MG63 (cell line): ENCODE measurements around the gene GPR32. TPM values are rescaled to one million over a fixed set of nuclear protein-coding genes. Genes with fewer than 3 reads are reported as not detected.
"Not testable (repeated sequence)": the region's sequence is repeated elsewhere in the genome, so short reads cannot be mapped to it uniquely, and the experiment has no call there.

Experiments used
- DNase-seq: peaks from one replicate; pipeline ENCODE4 v3.0.0-alpha.2; 2020
- H3K27me3 ChIP-seq: fragments of 250-450 bp; sonication (Bioruptor Pico); 2 replicates; pipeline ENCODE4 v1.5.1; 2020; ENCODE audit warnings: mild to moderate bottlenecking, moderate library complexity
- H3K36me3 ChIP-seq: fragments of 250-450 bp; sonication (Bioruptor Pico); 2 replicates; pipeline ENCODE4 v1.5.1; 2020; ENCODE audit warnings: mild to moderate bottlenecking, moderate library complexity
- H3K4me3 ChIP-seq: fragments of 250-450 bp; sonication (Bioruptor Pico); 2 replicates; pipeline ENCODE4 v1.5.1; 2020; ENCODE audit warnings: mild to moderate bottlenecking, moderate library complexity
- H3K9me3 ChIP-seq: fragments of 250-450 bp; sonication (Bioruptor Pico); 2 replicates; pipeline ENCODE4 v1.5.1; 2020; ENCODE audit warnings: mild to moderate bottlenecking, moderate library complexity
- total RNA-seq: library from RNA; depleted of rRNA; stranded (reverse); fragments of >200 nt; shearing (Covaris generic); gene quantifications from 2 replicates; pipeline ENCODE4 v1.2.3, GENCODE V29; 2014; ENCODE audit warnings: low replicate concordance

Gene GPR32
- total RNA-seq, 1 experiment from 2014 or later = not detected

DNA sequence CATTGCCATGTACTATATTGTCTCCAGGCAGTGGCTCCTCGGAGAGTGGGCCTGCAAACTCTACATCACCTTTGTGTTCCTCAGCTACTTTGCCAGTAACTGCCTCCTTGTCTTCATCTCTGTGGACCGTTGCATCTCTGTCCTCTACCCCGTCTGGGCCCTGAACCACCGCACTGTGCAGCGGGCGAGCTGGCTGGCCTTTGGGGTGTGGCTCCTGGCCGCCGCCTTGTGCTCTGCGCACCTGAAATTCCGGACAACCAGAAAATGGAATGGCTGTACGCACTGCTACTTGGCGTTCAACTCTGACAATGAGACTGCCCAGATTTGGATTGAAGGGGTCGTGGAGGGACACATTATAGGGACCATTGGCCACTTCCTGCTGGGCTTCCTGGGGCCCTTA lies 624 bp downstream of the GPR32 start:
- Histone ChIP-seq H3K4me3 (no peak overlapping the region), H3K36me3 (no peaks in the 10 kb centered on the region), H3K27me3 (0 out of 2 replicates have a peak, but pooled peaks cover 7% of the 10 kb centered on the region), H3K9me3 (0 out of 2 replicates have a peak, but pooled peaks cover 2% of the 10 kb centered on the region)
- no peak for DNase-seq

- Histone ChIP-seq H3K36me3 (no peaks in the 10 kb centered on the region), H3K27me3 (peaks cover 13% of the 10 kb centered on the region), H3K4me3 (no peak overlapping the region), H3K9me3 (peaks cover 9% of the 10 kb centered on the region)
- DNase-seq = no peak
These were observed 2.2 kb downstream of the GPR32 start for GRCh38 chr19:50772476-50772875.

DNA sequence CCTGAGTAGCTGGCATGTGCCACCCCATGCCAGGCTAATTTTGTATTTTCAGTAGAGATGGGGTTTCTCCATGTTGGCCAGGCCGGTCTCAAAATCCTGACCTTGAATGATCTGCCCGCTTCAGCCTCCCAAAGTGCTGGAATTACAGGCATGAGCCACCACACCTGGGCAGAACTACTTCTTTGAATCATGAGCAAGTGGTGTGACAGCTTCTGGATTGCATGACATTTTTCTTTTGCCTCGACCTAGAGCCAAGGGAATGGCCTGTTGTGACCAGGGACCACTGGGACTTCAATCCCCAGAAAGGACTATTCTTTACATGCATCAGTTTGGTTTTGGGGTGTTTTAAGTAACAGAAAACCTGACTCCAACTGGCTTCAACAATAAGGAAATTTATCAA lies 2.6 kb downstream of the GPR32 start:
- not testable (repeated sequence) for H3K9me3 ChIP-seq, H3K36me3 ChIP-seq, DNase-seq, H3K4me3 ChIP-seq
- H3K27me3 ChIP-seq = peaks cover 18% of the 10 kb centered on the region

DNA sequence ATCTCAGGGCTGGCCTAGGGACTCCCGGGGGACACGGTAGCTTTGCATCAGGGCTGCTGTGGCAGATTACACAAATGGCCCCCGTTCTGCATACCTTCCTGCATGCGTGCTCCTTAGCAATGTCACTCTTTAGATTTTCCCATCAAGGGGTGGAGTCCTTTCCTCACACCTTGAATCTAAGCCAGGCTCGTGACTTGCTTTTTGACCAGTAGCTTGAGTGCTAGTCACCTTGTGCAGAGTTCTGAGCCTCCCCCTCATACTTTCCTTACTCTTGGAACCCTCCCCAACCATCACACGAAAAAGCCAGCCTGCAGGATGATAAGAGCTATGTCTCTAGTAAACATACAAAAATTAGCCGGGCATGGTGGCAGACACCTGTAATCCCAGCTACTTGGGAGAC lies 3.2 kb downstream of the GPR32 start:
- not testable (repeated sequence) for DNase-seq, H3K9me3 ChIP-seq, H3K36me3 ChIP-seq, H3K4me3 ChIP-seq
- peaks cover 23% of the 10 kb centered on the region for H3K27me3 ChIP-seq

- Histone ChIP-seq H3K27me3 (peaks cover 50% of the 10 kb centered on the region), H3K4me3 (no peak overlapping the region), H3K36me3 (no peaks in the 10 kb centered on the region), H3K9me3 (peaks cover 9% of the 10 kb centered on the region)
- no peak for DNase-seq
These were observed 5.9 kb downstream of the GPR32 start for GRCh38 chr19:50776131-50776530.

DNA sequence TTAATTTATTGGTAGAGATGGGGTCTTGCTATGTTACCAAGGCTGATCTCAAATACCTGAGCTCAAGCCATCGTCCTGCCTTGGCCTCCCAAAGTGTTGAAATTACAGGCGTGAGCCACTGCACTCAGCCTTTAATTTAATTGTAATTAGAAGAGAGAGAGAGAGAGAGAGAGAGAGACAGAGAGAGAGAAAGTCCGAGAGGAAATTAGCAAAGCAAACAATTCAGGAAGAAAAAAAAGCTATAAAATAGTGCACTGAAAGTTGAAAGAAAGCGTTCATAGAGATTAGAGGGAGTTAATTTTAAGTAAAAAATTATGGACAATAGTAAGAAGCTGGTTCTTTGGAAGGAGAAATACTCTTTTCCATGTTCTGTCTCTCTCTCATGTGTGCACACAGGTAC lies 7.0 kb downstream of the GPR32 start:
- peaks cover 54% of the 10 kb centered on the region for H3K27me3 ChIP-seq
- H3K36me3 ChIP-seq = no peaks in the 10 kb centered on the region
- peaks cover 9% of the 10 kb centered on the region for H3K9me3 ChIP-seq
- no peak overlapping the region for H3K4me3 ChIP-seq
- no peak for DNase-seq

GRCh38 chr19:50777830-50778303 lies 7.6 kb downstream of the GPR32 start:
- DNase-seq = no peak
- Histone ChIP-seq H3K4me3 (no peak overlapping the region), H3K9me3 (peaks cover 6% of the 10 kb centered on the region), H3K36me3 (no peaks in the 10 kb centered on the region), H3K27me3 (peaks cover 56% of the 10 kb centered on the region)

GRCh38 chr19:50778906-50779430 lies 8.7 kb downstream of the GPR32 start:
- Histone ChIP-seq H3K36me3 (no peaks in the 10 kb centered on the region), H3K9me3 (peaks cover 6% of the 10 kb centered on the region), H3K4me3 (no peak overlapping the region), H3K27me3 (peaks cover 56% of the 10 kb centered on the region)
- no peak for DNase-seq

GRCh38 chr19:50779504-50780457 lies 9.5 kb downstream of the GPR32 start:
- peaks cover 55% of the 10 kb centered on the region for H3K27me3 ChIP-seq
- no peak overlapping the region for H3K4me3 ChIP-seq
- H3K36me3 ChIP-seq = no peaks in the 10 kb centered on the region
- no peak for DNase-seq
- H3K9me3 ChIP-seq = peaks cover 6% of the 10 kb centered on the region

GRCh38 chr19:50780753-50781435 lies 10.6 kb downstream of the GPR32 start:
- H3K27me3 ChIP-seq = peaks cover 52% of the 10 kb centered on the region
- no peak for DNase-seq

DNA sequence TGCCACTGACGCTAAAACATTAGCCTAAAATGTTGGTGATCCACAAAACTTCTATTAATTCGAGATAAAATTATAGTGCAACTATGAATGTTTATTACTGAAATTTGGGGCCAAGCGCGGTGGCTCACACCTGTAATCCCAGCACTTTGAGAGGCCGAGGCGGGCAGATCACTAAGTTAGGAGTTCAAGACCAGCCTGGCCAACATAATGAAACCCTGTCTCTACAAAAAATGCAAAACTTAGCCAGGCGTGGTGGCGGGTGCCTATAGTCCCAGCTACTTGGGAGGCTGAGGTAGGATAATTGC lies 13.5 kb downstream of the GPR32 start:
- not testable (repeated sequence) for DNase-seq, H3K36me3 ChIP-seq, H3K9me3 ChIP-seq, H3K4me3 ChIP-seq
- H3K27me3 ChIP-seq = peaks cover 29% of the 10 kb centered on the region

More at GRCh38 chr19:50780753-50781435, 10.6 kb downstream of the GPR32 start:
- peaks cover 6% of the 10 kb centered on the region for H3K9me3 ChIP-seq
- no peak overlapping the region for H3K4me3 ChIP-seq
- H3K36me3 ChIP-seq = no peaks in the 10 kb centered on the region

GRCh38 chr19:50784710-50785109 lies 14.4 kb downstream of the GPR32 start:
- H3K27me3 ChIP-seq = peaks cover 20% of the 10 kb centered on the region
- H3K9me3 ChIP-seq = no peaks in the 10 kb centered on the region
- no peaks in the 10 kb centered on the region for H3K36me3 ChIP-seq
- no peak for DNase-seq
- no peak overlapping the region for H3K4me3 ChIP-seq

DNA sequence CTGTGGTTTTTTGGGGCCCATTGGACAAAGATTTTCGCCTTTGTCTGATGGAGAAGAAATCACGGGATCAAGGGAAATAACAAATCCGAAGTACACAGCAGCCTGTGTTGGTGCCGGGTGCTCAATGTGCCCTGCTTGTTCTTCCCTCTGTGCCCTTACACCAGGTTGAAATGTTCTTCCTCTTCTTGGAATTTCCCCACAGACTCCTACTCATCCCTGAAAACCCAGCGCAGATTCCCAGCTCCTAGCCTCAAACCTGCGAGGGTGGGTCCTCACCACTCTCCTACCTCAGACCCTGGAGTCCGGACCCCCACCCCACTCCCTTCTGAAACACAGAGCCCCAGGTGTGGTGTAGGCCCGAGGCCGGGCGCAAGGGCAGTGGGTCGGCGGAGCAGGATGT lies 15.1 kb downstream of the GPR32 start:
- H3K4me3 ChIP-seq = no peak overlapping the region
- DNase-seq = no peak
- H3K9me3 ChIP-seq = no peaks in the 10 kb centered on the region
- H3K36me3 ChIP-seq = no peaks in the 10 kb centered on the region
- peaks cover 14% of the 10 kb centered on the region for H3K27me3 ChIP-seq

DNA sequence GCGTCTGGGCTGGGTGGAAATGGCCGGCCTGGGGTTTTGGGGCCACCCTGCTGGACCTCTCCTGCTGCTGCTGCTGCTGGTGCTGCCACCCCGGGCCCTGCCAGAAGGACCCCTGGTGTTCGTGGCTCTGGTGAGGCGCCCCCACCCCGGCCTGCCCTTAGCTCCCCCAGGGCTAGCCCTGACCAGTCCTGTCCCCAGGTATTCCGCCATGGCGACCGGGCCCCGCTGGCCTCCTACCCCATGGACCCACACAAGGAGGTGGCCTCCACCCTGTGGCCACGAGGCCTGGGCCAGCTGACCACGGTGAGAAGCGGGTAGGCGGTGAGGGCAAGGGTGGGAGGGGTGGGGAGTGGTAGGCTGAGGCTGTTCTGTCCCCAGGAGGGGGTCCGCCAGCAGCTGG lies 20.1 kb downstream of the GPR32 start, which contains the start of gene ACP4:
Gene ACP4, plus strand, starts transcription at position 20 of the 400 bp plus-strand sequence. Its CDS starts 0 bp downstream, at position 20.
- Histone ChIP-seq H3K9me3 (no peaks in the 10 kb centered on the region), H3K36me3 (peaks cover 2% of the 10 kb centered on the region; the same call in 1 of the 2 replicates), H3K27me3 (no peaks in the 10 kb centered on the region), H3K4me3 (no peak within 1 kb of the TSS)
- DNase-seq = no peak

DNA sequence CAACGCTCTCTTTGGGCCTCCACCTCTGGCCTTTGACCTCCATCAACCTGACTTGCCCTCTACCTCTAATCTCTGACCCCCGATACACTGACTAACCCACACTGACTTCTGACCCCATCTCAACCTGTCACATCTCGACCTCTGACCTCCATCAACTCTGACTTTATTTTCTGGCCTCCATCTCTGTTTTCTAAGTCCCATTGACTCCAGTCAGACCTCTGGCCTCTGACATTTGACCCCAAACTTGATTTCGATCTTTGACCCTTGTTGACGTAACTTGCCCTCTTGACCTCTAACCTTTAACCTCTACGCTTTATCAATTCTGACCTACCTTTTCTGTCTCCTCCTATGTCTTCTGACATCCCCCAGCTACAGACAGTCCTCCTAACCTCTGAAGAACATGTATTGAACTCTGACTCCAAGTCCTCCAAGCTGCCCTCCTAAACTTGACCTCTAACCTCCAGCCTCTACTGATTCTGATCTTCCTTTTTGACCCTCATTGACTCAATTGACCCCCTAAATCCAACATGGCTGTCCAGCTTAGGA lies 20.7 kb downstream of the GPR32 start:
- Histone ChIP-seq H3K27me3 (no peaks in the 10 kb centered on the region), H3K36me3 (peaks cover 8% of the 10 kb centered on the region), H3K9me3 (no peaks in the 10 kb centered on the region), H3K4me3 (no peak overlapping the region)
- no peak for DNase-seq

DNA sequence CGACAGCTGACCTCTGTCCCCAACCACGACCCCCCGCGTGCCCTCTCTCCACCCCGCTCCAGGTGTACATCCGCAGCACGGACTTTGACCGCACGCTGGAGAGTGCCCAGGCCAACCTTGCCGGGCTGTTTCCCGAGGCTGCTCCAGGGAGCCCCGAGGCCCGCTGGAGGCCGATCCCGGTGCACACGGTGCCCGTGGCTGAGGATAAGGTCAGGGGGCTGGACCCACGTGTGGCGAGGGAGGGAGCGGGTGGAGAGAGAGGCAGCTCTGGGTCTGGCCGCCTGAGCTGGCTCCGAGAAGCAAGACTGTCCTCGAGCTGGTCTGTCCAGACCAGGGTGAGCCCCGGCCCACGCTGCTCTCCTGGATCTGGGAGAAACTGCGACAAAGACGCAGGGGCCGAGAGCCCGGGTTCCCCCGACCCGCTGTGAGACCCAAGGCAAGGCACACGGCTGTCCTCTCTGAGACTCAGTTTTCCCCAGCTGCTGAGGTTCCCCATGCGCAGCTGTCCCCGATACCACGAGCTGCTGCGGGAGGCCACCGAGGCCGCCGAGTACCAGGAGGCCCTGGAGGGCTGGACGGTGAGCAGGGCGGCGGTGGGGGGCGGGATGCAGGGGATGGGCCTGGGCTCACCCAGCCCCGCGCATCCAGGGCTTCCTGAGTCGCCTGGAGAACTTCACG lies 21.5 kb downstream of the GPR32 start:
- no peaks in the 10 kb centered on the region for H3K9me3 ChIP-seq
- no peak for DNase-seq

More for the DNA sequence above, 21.5 kb downstream of the GPR32 start:
- no peak overlapping the region for H3K4me3 ChIP-seq
- no peaks in the 10 kb centered on the region for H3K27me3 ChIP-seq
- H3K36me3 ChIP-seq = peaks cover 15% of the 10 kb centered on the region
